RKO (cell line): ENCODE measurements around the gene RMND5A.
"Not testable (repeated sequence)": the region's sequence is repeated elsewhere in the genome, so short reads cannot be mapped to it uniquely, and the experiment has no call there.

ENCODE experiments used
- DNase-seq: peaks from one replicate; pipeline ENCODE4 v3.0.0-alpha.2; 2016; ENCODE audit warnings: low spot score

The RMND5A gene

GRCh38 chr2:86714579-86715173, 5.4 kb upstream of the RMND5A start:
- DNase-seq: not testable (repeated sequence)

- not testable (repeated sequence) for DNase-seq
Observed at GRCh38 chr2:86719263-86719636, 841 bp upstream of the RMND5A start.

- not testable (repeated sequence) for DNase-seq
Observed at GRCh38 chr2:86720540-86721320, 639 bp downstream of the RMND5A start.

- DNase-seq: not testable (repeated sequence)
Observed at GRCh38 chr2:86725706-86726105, 5.6 kb downstream of the RMND5A start.

- DNase-seq: not testable (repeated sequence)
Observed at GRCh38 chr2:86732040-86732525, 12.0 kb downstream of the RMND5A start.

- DNase-seq: not testable (repeated sequence)
Observed at GRCh38 chr2:86732837-86733236, 12.7 kb downstream of the RMND5A start.

- DNase-seq: not testable (repeated sequence)
Observed at GRCh38 chr2:86733528-86733927, 13.4 kb downstream of the RMND5A start.

GRCh38 chr2:86734896-86735295, 14.8 kb downstream of the RMND5A start:
- DNase-seq: not testable (repeated sequence)

GRCh38 chr2:86739485-86739884, 19.4 kb downstream of the RMND5A start:
- not testable (repeated sequence) for DNase-seq

- not testable (repeated sequence) for DNase-seq
Observed at GRCh38 chr2:86739889-86740288, 19.8 kb downstream of the RMND5A start.

GRCh38 chr2:86741889-86742498, 21.9 kb downstream of the RMND5A start:
- DNase-seq: not testable (repeated sequence)

GRCh38 chr2:86744152-86744551, 24.1 kb downstream of the RMND5A start:
- no peak for DNase-seq

- DNase-seq: no peak
Observed at GRCh38 chr2:86746939-86747338, 26.8 kb downstream of the RMND5A start.

- DNase-seq: peak; percentile 70
Observed at GRCh38 chr2:86747711-86748639, 27.9 kb downstream of the RMND5A start.

GRCh38 chr2:86750240-86750839, 30.2 kb downstream of the RMND5A start:
- DNase-seq: no peak

- DNase-seq: no peak
Observed at GRCh38 chr2:86751778-86752177, 31.7 kb downstream of the RMND5A start.

- DNase-seq: no peak
Observed at GRCh38 chr2:86752934-86753333, 32.8 kb downstream of the RMND5A start.

GRCh38 chr2:86753606-86754005, 33.5 kb downstream of the RMND5A start:
- DNase-seq: no peak

- no peak for DNase-seq
Observed at GRCh38 chr2:86758405-86758804, 38.3 kb downstream of the RMND5A start.

- no peak for DNase-seq
Observed at GRCh38 chr2:86760371-86760770, 40.3 kb downstream of the RMND5A start.

- peak; percentile 61 for DNase-seq
Observed at GRCh38 chr2:86764661-86765309, 44.7 kb downstream of the RMND5A start.
